H9 (cell line): ENCODE data around the gene MLLT3. TPM values are rescaled to one million over a fixed set of nuclear protein-coding genes. Genes with fewer than 3 reads are reported as not detected.

ENCODE experiments used
- DNase-seq: peaks from one replicate; pipeline ENCODE4 v3.0.0-alpha.2; 2017
- H2AFZ ChIP-seq: one replicate; pipeline ENCODE4 v1.6.1; 2013; ENCODE audit warnings: mild to moderate bottlenecking, low read length, control low read depth, moderate library complexity
- H2AK5ac ChIP-seq: 2 replicates; pipeline ENCODE4 v1.6.1; 2013; ENCODE audit warnings: low read length, control low read depth, mixed read lengths; ENCODE audit not compliant: insufficient read length
- H2BK120ac ChIP-seq: one replicate; pipeline ENCODE4 v1.6.1; 2013; ENCODE audit warnings: low read depth, mild to moderate bottlenecking, low read length, control low read depth, inconsistent platforms; ENCODE audit not compliant: poor library complexity, severe bottlenecking
- H2BK12ac ChIP-seq: 2 replicates; pipeline ENCODE4 v1.6.1; 2013; ENCODE audit warnings: low read length, control low read depth, mixed read lengths, low read depth; ENCODE audit not compliant: insufficient read length
- H2BK15ac ChIP-seq: 2 replicates; pipeline ENCODE4 v1.6.1; 2013; ENCODE audit warnings: low read depth, low read length, control low read depth
- H2BK20ac ChIP-seq: one replicate; pipeline ENCODE4 v1.6.1; 2013; ENCODE audit warnings: low read depth, mild to moderate bottlenecking, low read length, control low read depth, inconsistent platforms; ENCODE audit not compliant: poor library complexity, severe bottlenecking
- H2BK5ac ChIP-seq: 2 replicates; pipeline ENCODE4 v1.6.1; 2013; ENCODE audit warnings: low read length, control low read depth, mixed read lengths; ENCODE audit not compliant: insufficient read length
- H3K14ac ChIP-seq: 2 replicates; pipeline ENCODE4 v1.6.1; 2013; ENCODE audit warnings: low read length, control low read depth; ENCODE audit not compliant: insufficient read depth
- H3K18ac ChIP-seq: 2 replicates; pipeline ENCODE4 v1.6.1; 2013; ENCODE audit warnings: low read depth, mild to moderate bottlenecking, mixed read lengths, low read length, control low read depth; ENCODE audit not compliant: insufficient read length
- H3K23ac ChIP-seq: 2 replicates; pipeline ENCODE4 v1.6.1; 2013; ENCODE audit warnings: low read length, control low read depth, mixed read lengths, low read depth; ENCODE audit not compliant: insufficient read length
- H3K23me2 ChIP-seq: 2 replicates; pipeline ENCODE4 v1.6.1; 2013; ENCODE audit warnings: low read depth, mild to moderate bottlenecking, mixed read lengths, low read length, control low read depth; ENCODE audit not compliant: insufficient read length, poor library complexity, severe bottlenecking
- H3K27ac ChIP-seq: 2 replicates; pipeline ENCODE4 v1.5.1; 2013; ENCODE audit warnings: low read length, control low read depth, mixed read lengths, low read depth; ENCODE audit not compliant: insufficient read length
- H3K27me3 ChIP-seq: 2 replicates; pipeline ENCODE4 v1.6.1; 2013; ENCODE audit warnings: low read length, control low read depth, inconsistent platforms; ENCODE audit not compliant: insufficient read depth
- H3K4ac ChIP-seq: 2 replicates; pipeline ENCODE4 v1.6.1; 2013; ENCODE audit warnings: low read depth, mild to moderate bottlenecking, control low read depth, inconsistent platforms, low read length, moderate library complexity
- H3K4me1 ChIP-seq: 2 replicates; pipeline ENCODE4 v1.6.1; 2013; ENCODE audit warnings: low read length, control low read depth, inconsistent platforms; ENCODE audit not compliant: insufficient read depth
- H3K4me2 ChIP-seq: 2 replicates; pipeline ENCODE4 v1.6.1; 2013; ENCODE audit warnings: low read length, control low read depth, mixed read lengths; ENCODE audit not compliant: insufficient read length, insufficient read depth
- H3K56ac ChIP-seq: 2 replicates; pipeline ENCODE4 v1.6.1; 2013; ENCODE audit warnings: low read depth, mild to moderate bottlenecking, mixed read lengths, low read length, control low read depth; ENCODE audit not compliant: insufficient read length
- H3K79me1 ChIP-seq: 2 replicates; pipeline ENCODE4 v1.6.1; 2013; ENCODE audit warnings: low read depth, mild to moderate bottlenecking, moderate library complexity, low read length, control low read depth, inconsistent platforms; ENCODE audit not compliant: insufficient read depth, poor library complexity, severe bottlenecking
- H3K79me2 ChIP-seq: 2 replicates; pipeline ENCODE4 v1.6.1; 2013; ENCODE audit warnings: low read length, control low read depth, inconsistent platforms; ENCODE audit not compliant: insufficient read depth
- H3K9ac ChIP-seq: 2 replicates; pipeline ENCODE4 v1.6.1; 2013; ENCODE audit warnings: low read length, control low read depth, mixed read lengths; ENCODE audit not compliant: insufficient read length; ENCODE audit errors: extremely low read depth
- H3K9me3 ChIP-seq: one replicate; pipeline ENCODE4 v1.6.1; 2013; ENCODE audit warnings: low read depth, low read length, inconsistent platforms; ENCODE audit not compliant: control insufficient read depth
- H3T11ph ChIP-seq: one replicate; pipeline ENCODE4 v1.6.1; 2013; ENCODE audit warnings: mild to moderate bottlenecking, low read length, control low read depth, inconsistent platforms
- H4K20me1 ChIP-seq: one replicate; pipeline ENCODE4 v1.6.1; 2013; ENCODE audit not compliant: control insufficient read depth, insufficient read length, insufficient read depth
- H4K5ac ChIP-seq: 2 replicates; pipeline ENCODE4 v1.6.1; 2013; ENCODE audit warnings: low read depth, mild to moderate bottlenecking, mixed read lengths, low read length, control low read depth; ENCODE audit not compliant: insufficient read length
- H4K8ac ChIP-seq: replicated peaks from 2 replicates; pipeline ENCODE4 v1.6.1; 2013; ENCODE audit warnings: low read length, control low read depth, mixed read lengths, low read depth; ENCODE audit not compliant: insufficient read length
- H4K91ac ChIP-seq: 2 replicates; pipeline ENCODE4 v1.6.1; 2013; ENCODE audit warnings: low read depth, mild to moderate bottlenecking, moderate library complexity, mixed read lengths, low read length, control low read depth; ENCODE audit not compliant: insufficient read length
- H3K27ac Mint-ChIP-seq, 3 experiments: 2 replicates in 2 of 3; 3 replicates in 1 of 3; pipeline ENCODE4 v1.8.0; 2020 to 2021; ENCODE audit warnings: mixed read lengths in 3 of 3, mild to moderate bottlenecking in 1 of 3, moderate library complexity in 1 of 3
- H3K27me3 Mint-ChIP-seq: 2 replicates; pipeline ENCODE4 v1.8.0; 2021; ENCODE audit warnings: low read depth, mild to moderate bottlenecking, moderate library complexity, mixed read lengths
- H3K36me3 Mint-ChIP-seq, 3 experiments: 2 replicates in 2 of 3; 3 replicates in 1 of 3; pipeline ENCODE4 v1.8.0; 2020 to 2021; ENCODE audit warnings: low read depth in 3 of 3, mixed read lengths in 3 of 3; ENCODE audit not compliant: insufficient read depth in 1 of 3
- H3K4me1 Mint-ChIP-seq, 2 experiments: 2 replicates each; pipeline ENCODE4 v1.8.0; 2020; ENCODE audit warnings: mixed read lengths in 2 of 2
- H3K4me3 Mint-ChIP-seq, 2 experiments: 2 replicates in 1 of 2; 3 replicates in 1 of 2; pipeline ENCODE4 v1.8.0; 2020 to 2021; ENCODE audit warnings: mild to moderate bottlenecking in 2 of 2, mixed read lengths in 2 of 2, moderate library complexity in 1 of 2
- H3K9me3 Mint-ChIP-seq, 2 experiments: 2 replicates in 1 of 2; 3 replicates in 1 of 2; pipeline ENCODE4 v1.8.0; 2020; ENCODE audit warnings: mild to moderate bottlenecking in 2 of 2, mixed read lengths in 2 of 2, moderate library complexity in 1 of 2
- WGBS: extraction: QIAGEN DNeasy Blood & Tissue Kit; methylation state at CpG from one replicate; pipeline ENCODE4 v1.1.7; 2013; ENCODE audit warnings: missing lambda C conversion rate, low lambda C conversion rate, mixed read lengths; ENCODE audit not compliant: insufficient read length; ENCODE audit errors: extremely low coverage; 5-methylcytosine and 5-hydroxymethylcytosine counted together
- total RNA-seq: library from RNA; stranded (reverse); gene quantifications from 2 replicates; pipeline ENCODE4 v1.2.1, GENCODE V29; 2021
- TF ChIP-seq, protein P1 (sequence below): fragments of 200-600 bp; sonication (generic); conservative IDR thresholded peaks from 3 replicates; pipeline ENCODE4 v1.8.0; 2021; ENCODE audit warnings: antibody characterized with exemption, mild to moderate bottlenecking

Gene MLLT3
- total RNA-seq, 1 experiment from 2014 or later: 3.9 TPM

GRCh38 chr9:20528253-20528652, 94.0 kb downstream of the MLLT3 start:
- Histone ChIP-seq H3K23ac (no peak overlapping the region), H2BK15ac (no peak overlapping the region), H3T11ph (no peak overlapping the region), H4K8ac (no peak overlapping the region), H2AFZ (no peak overlapping the region), H3K23me2 (no peaks in the 10 kb centered on the region), H3K4me1 (no peaks in the 10 kb centered on the region; the same call in 1 of the 2 replicates), H3K79me1 (no peaks in the 10 kb centered on the region), H3K18ac (no peak overlapping the region), H3K27me3 (no peaks in the 10 kb centered on the region), H2AK5ac (no peak overlapping the region), H3K14ac (no peak overlapping the region), H4K91ac (no peak overlapping the region), H3K4me2 (no peak overlapping the region), H3K27ac (no peak overlapping the region), H3K9ac (no peak overlapping the region), H2BK12ac (no peak overlapping the region), H2BK120ac (no peak overlapping the region), H3K79me2 (no peaks in the 10 kb centered on the region), H2BK5ac (no peak overlapping the region), H4K20me1 (no peaks in the 10 kb centered on the region), H4K5ac (no peak overlapping the region), H3K56ac (no peak overlapping the region), H3K4ac (no peak overlapping the region), H3K9me3 (no peaks in the 10 kb centered on the region), H2BK20ac (no peak overlapping the region)
- H3K4me1 Mint-ChIP-seq: peaks cover 15 to 18% of the 10 kb centered on the region in 2 experiments
- peak overlapping the region in 2 of 3 experiments; percentile 14 to 18; a peak in 2 of 7 replicates for H3K27ac Mint-ChIP-seq
- TF ChIP-seq, protein P1, sequence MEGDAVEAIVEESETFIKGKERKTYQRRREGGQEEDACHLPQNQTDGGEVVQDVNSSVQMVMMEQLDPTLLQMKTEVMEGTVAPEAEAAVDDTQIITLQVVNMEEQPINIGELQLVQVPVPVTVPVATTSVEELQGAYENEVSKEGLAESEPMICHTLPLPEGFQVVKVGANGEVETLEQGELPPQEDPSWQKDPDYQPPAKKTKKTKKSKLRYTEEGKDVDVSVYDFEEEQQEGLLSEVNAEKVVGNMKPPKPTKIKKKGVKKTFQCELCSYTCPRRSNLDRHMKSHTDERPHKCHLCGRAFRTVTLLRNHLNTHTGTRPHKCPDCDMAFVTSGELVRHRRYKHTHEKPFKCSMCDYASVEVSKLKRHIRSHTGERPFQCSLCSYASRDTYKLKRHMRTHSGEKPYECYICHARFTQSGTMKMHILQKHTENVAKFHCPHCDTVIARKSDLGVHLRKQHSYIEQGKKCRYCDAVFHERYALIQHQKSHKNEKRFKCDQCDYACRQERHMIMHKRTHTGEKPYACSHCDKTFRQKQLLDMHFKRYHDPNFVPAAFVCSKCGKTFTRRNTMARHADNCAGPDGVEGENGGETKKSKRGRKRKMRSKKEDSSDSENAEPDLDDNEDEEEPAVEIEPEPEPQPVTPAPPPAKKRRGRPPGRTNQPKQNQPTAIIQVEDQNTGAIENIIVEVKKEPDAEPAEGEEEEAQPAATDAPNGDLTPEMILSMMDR: no peak
- no peak for DNase-seq
- no CpG with 5 or more reads among the region's 5 CpGs for WGBS
- H3K36me3 Mint-ChIP-seq: no peaks in the 10 kb centered on the region
- H3K4me3 Mint-ChIP-seq: no peak overlapping the region
- no peaks in the 10 kb centered on the region for H3K9me3 Mint-ChIP-seq
- no peaks in the 10 kb centered on the region; the same call in 1 of the 2 replicates for H3K27me3 Mint-ChIP-seq
